NCI-H1436 treated with DMSO at 0.1 percent for 48 hours (cell line): ENCODE results near the gene CD244.
"Not testable (repeated sequence)": the region's sequence is repeated elsewhere in the genome, so short reads cannot be mapped to it uniquely, and the experiment has no call there.

Experiments
- DNase-seq: peaks from one replicate; lab custom pipeline; 2025; lab: John Stamatoyannopoulos, UW

The CD244 gene

GRCh38 chr1:160862203-160863060 lies at the start of gene CD244:
CD244 (minus strand) TSS chr1:160862887; CDS start chr1:160862677, 210 bp downstream.
- DNase-seq, result no peak

- no peak for DNase-seq
Observed at GRCh38 chr1:160911925-160912324, 49.2 kb upstream of the CD244 start.

DNA sequence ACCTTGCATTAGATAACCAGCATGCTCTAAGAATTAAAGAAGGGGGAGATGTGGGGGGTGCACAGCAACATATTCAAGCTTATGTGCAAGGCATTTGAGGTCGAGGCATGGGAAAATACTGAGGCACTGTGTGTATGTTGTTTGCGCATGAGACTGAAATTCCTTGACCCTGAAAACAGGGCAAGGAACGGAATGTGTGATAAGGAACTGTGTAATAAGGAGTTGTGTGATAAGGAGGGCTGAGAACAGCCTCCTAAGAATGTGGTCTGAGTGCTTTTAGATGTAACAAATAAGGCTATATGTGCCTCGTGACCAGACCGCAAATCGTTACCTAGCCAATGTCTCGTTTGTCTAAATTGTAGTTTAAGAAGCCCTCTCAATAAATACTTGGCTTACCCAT lies 48.8 kb upstream of the CD244 start:
- no peak for DNase-seq

DNA sequence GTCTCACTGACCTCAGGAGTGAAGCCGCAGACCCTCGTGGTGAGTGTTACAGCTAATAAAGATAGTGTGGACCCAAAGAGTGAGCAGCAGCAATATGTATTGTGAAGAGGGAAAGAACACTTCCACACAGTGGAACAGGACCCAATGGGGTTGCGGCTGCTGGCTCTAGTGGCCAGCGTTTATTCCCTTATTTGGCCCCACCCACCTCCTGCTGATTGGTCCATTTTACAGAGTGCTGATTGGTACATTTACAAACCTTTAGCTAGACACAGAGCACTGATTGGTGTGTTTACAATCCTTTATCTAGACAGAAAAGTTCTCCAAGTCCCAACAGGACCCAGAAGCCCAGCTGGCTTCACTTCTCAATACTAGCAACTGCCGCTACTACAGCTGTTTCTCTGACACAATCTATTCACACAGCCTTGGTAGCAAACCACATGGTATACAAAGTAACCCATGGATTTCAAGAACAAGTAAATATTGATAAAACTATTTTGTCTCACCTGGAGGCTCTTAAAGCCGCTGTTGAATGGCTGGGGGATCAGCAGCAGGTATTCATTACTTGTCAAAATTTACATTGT lies 47.6 kb upstream of the CD244 start:
- DNase-seq, result no peak

DNA sequence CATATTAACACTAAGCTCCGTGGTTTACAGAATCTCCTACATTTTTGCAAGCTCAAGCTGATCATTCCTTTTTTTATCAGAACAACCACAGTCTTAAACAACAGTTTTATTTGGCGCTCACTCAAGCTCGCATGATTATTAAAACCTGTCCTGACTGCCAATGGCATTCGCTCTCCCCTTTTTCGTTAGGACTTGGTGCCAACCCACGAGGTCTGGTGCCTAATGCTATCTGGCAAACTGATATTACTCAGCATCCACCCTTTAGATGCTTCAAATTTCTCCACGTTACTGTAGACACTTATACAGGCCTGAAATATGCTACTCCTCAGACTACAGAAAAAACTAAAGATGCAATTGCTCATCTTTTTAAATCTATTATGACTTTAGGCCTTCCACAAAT lies 45.3 kb upstream of the CD244 start:
- DNase-seq, result no peak

DNA sequence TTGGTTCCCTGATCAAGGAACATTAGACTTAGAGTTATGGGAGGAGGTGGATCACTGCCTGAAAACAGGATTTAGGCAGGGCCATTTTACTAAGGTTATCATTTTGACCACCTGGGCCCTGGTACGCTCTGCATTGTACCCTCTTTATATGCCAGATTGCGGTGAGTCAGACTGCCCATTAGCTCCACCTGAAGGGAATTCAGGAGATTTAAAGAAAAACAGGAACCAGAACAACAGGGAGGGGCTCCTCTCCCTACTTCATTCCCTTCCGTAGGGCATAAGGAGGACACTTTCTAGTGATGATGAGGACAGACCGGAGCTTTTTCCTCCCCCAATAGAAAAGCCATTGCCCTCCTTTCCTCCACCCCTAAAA lies 42.9 kb upstream of the CD244 start:
- no peak for DNase-seq

GRCh38 chr1:160904783-160905616 lies 42.3 kb upstream of the CD244 start:
- no peak for DNase-seq

DNA sequence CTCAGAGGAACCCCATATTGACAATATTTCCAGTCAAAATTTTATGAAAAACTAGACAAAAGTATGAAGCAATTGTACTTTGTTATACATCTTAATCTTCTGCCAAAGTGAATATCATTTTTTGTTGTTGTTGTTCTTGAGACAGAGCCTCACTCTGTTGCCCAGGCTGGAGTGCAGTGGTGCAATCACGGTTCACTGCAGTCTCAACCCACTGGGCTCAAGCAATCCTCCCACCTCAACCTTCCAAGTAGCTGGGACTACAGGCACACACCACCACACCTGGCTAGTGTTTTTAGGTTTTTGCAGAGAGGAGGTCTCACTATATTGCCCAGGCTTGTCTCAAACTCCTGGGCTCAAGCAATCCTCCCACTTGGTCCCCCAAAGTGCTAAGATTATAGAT lies 39.6 kb upstream of the CD244 start:
- DNase-seq, result not testable (repeated sequence)

DNA sequence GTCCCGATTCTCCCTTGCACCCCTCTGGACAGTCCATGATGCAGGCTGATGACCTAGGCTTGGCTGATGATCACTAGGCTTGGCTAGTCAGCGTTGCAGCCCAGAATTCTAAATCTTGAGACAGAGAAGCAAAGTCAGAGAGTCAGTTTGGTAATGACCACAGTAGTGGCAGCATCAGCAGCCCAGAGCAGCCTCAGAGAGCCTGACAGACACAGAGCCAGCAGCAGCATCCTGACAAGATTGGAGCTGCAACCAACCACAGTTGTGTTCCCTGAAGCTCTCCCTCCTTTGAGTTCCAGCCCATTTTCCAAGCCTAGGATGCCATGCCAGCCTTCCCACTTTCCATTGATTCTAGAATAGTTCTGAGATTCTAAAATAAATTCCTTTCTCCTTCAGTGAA lies 39.1 kb upstream of the CD244 start:
- no peak for DNase-seq

DNA sequence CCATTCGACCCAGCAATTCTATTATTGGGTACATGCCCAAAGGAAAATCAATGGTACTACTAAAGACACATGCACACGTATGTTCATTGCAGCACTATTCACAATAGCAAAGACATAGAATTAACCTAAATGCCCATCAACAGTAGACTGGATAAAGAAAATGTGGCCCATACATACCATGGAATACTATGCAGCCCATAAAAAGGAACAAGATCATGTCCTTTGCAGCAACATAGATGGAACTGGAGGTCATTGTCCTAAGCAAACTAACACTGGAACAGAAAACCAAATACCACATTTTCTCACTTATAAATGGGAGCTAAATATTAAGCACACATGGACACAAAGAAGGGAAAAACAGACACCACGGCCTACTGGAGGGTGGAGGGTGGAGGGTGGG lies 38.0 kb upstream of the CD244 start:
- not testable (repeated sequence) for DNase-seq

DNA sequence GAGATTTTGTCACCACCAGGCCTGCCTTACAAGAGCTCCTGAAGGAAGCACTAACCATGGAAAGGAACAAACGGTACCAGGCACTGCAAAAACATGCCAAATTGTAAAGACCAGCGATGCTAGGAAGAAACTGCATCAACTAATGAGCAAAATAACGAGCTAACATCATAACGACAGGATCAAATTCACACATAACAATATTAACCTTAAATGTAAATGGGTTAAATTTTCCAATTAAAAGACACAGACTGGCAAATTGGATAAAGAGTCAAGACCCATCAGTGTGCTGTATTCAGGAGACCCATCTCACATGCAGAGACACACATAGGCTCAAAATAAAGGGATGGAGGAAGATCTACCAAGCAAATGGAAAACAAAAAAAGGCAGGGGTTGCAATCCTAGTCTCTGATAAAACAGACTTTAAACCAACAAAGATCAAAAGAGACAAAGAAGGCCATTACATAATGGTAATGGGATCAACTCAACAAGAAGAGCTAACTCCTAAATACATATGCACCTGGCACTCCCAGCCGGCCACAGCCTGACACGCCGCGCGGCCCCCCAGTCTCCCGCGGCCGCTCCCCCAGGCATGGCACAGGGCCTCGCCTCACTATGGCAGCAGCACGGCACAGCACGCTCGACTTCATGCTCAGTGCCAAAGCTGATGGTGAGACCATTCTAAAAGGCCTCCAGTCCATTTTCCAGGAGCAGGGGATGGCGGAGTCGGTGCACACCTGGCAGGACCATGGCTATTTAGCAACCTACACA lies 31.9 kb upstream of the CD244 start:
- DNase-seq, result not testable (repeated sequence)

- no peak for DNase-seq
Observed at GRCh38 chr1:160891474-160891873, 28.8 kb upstream of the CD244 start.

DNA sequence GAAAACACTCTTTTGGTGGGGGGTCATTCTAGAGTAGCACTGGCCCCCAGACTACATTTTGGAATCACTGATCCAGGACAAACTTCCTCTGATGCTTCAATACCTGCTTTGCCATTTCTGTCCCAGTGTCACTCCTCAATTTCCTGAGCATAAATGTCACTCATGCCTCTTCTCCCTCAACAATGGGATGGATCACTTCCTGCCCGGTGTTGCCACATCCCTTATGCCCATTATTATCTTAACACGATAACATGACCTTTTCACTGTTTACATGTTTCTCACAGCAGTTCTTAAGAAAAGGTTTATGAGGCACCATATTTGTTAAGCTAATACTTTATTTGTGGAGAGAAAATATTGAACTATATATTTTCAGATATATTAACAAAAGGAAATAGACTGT lies 26.2 kb upstream of the CD244 start:
- DNase-seq, result no peak

- no peak for DNase-seq
Observed at GRCh38 chr1:160887071-160887470, 24.4 kb upstream of the CD244 start.

DNA sequence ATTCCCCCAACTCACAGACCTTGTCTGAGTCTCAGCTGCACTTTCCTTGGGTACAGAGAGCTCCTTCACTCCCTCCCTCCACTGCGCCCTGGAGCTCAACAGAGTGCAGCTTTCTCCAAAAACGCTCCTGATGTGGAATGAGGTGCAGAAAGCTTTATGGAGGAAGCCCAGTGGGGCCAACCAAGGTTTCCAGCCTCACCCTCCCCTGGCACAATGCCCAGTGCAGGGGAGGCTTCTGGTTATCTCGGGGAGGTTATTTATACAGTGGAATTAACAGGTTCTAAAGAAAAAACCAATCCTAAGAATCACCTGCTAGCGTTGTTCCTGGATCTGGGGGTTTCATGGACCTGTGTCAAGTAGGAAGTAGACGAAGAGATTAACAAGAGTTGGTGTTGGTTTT lies 22.4 kb upstream of the CD244 start, which contains the start of gene ITLN1:
ITLN1 (minus strand) TSS at position 139 of the 400 bp plus-strand sequence. CDS start 303 bp downstream, outside the sequence.
- no peak for DNase-seq

DNA sequence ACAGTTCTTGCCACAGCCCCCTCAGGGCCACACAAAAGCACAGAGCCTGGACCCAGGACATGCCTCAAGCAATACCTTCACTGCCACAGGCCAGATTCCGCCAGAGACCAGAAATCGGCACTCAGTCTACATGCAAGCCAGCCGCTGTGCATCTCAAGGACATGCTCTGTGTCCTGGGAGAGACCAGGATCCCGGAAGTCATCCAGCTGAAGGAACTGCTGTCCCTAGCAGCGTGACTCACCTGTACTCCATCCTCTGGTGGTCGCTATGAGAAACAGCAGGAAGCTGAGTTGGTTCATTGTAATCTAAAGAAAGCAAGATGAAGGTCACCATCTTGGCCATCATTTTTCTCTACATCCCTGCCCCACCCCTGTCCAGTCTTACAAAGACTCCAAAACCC lies 21.9 kb upstream of the CD244 start:
- DNase-seq, result no peak

GRCh38 chr1:160883581-160884513 lies 21.2 kb upstream of the CD244 start:
- DNase-seq, result no peak

DNA sequence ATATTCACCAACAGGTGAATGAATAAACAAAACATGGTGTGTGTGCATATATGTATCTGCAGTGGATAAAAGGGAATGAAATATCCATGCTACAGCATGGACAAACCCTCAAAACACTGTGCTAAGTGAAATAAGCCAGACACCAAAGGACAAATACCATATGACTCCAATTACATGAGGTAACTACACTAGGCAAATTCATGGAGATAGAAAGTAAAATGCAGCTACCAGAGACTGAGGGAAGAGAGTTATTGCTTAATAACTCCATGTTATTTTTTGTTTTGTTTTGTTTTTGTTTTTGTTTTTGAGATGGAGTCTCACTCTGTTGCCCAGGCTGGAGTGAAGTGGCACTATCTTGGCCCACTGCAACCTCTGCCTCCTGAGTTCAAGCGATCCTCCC lies 19.9 kb upstream of the CD244 start:
- DNase-seq, result no peak

GRCh38 chr1:160881264-160881663 lies 18.6 kb upstream of the CD244 start:
- not testable (repeated sequence) for DNase-seq

DNA sequence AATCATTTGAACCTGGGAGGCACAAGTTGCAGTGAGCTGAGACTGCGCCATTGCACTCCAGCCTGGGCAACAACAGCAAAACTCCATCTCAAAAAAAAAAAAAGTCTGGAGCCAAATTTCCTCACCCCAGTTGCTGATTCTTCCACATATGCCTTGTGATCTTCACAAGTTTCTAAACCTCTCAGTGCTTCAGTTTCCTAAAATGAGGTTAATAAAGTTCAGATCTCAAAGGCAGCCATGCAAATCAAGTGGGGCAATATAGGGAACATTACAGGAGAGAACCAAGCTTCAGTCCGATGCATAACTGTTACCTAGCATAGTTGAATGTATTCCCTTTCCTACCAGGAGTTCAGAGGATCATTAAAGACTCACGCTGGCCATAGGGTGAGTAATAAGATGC lies 17.5 kb upstream of the CD244 start:
- DNase-seq, result no peak

DNA sequence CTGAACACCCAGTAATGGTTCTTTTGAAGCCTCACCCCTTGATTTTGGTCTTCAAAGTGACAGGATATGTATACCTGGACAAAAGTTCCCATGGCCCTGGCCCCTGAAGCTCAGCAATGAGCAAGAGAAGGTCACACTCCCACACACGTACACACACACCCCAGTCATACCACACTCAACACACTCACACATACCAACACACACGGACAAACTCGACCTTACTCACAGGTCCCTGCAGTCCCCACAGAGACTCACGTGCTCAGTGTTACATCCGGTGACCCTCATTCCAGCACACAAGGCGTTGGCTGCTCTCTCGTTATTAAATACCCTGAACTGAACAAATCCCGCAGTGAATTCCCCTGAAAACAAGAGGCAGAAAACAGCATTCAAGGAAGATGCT lies 16.4 kb upstream of the CD244 start:
- DNase-seq, result no peak
